ENCODE data around the gene NUMB.

GRCh38 chr14:73258076-73258475, 200.3 kb downstream of the NUMB start:
- TF ChIP-seq, protein P1, sequence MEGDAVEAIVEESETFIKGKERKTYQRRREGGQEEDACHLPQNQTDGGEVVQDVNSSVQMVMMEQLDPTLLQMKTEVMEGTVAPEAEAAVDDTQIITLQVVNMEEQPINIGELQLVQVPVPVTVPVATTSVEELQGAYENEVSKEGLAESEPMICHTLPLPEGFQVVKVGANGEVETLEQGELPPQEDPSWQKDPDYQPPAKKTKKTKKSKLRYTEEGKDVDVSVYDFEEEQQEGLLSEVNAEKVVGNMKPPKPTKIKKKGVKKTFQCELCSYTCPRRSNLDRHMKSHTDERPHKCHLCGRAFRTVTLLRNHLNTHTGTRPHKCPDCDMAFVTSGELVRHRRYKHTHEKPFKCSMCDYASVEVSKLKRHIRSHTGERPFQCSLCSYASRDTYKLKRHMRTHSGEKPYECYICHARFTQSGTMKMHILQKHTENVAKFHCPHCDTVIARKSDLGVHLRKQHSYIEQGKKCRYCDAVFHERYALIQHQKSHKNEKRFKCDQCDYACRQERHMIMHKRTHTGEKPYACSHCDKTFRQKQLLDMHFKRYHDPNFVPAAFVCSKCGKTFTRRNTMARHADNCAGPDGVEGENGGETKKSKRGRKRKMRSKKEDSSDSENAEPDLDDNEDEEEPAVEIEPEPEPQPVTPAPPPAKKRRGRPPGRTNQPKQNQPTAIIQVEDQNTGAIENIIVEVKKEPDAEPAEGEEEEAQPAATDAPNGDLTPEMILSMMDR (IDR thresholded peaks at IDR 0.05), result no peak
- no peak for TF ChIP-seq POLR2A (IDR thresholded peaks at IDR 0.05)

All from adrenal gland (tissue), 5 donors.